NOMO-1 treated with DMSO at 0.1 percent for 48 hours (cell line): Measurements from ENCODE around the gene TEX35.
"Not testable (repeated sequence)": the region's sequence is repeated elsewhere in the genome, so short reads cannot be mapped to it uniquely, and the experiment has no call there.

Experiments used
- DNase-seq: peaks from one replicate; lab custom pipeline; 2025; ENCODE audit not compliant: unreplicated experiment; lab: John Stamatoyannopoulos, UW

Gene TEX35

GRCh38 chr1:178493301-178493741 lies 19.6 kb upstream of the TEX35 start:
- no peak for DNase-seq

GRCh38 chr1:178494569-178494971 lies 18.3 kb upstream of the TEX35 start:
- no peak for DNase-seq

- no peak for DNase-seq
Observed at GRCh38 chr1:178495158-178495557, 17.8 kb upstream of the TEX35 start.

- no peak for DNase-seq
Observed at GRCh38 chr1:178495741-178496409, 17.0 kb upstream of the TEX35 start.

GRCh38 chr1:178496410-178497135 lies 16.3 kb upstream of the TEX35 start, which contains the start of gene CLEC20A:
CLEC20A (minus strand) TSS chr1:178496964; CDS start chr1:178496939, 25 bp downstream.
- no peak for DNase-seq

- no peak for DNase-seq
Observed at GRCh38 chr1:178497903-178498478, 14.9 kb upstream of the TEX35 start.

GRCh38 chr1:178498896-178499675 lies 13.8 kb upstream of the TEX35 start:
- no peak for DNase-seq

GRCh38 chr1:178500091-178500770 lies 12.7 kb upstream of the TEX35 start:
- DNase-seq = no peak

GRCh38 chr1:178500936-178501554 lies 11.9 kb upstream of the TEX35 start:
- DNase-seq = no peak

- DNase-seq = peak; percentile 59
Observed at GRCh38 chr1:178501705-178502329, 11.1 kb upstream of the TEX35 start.

- no peak for DNase-seq
Observed at GRCh38 chr1:178502330-178502714, 10.6 kb upstream of the TEX35 start.

GRCh38 chr1:178502856-178503255 lies 10.1 kb upstream of the TEX35 start:
- no peak for DNase-seq

GRCh38 chr1:178503316-178503715 lies 9.6 kb upstream of the TEX35 start:
- not testable (repeated sequence) for DNase-seq

- no peak for DNase-seq
Observed at GRCh38 chr1:178503849-178504248, 9.1 kb upstream of the TEX35 start.

GRCh38 chr1:178504286-178504685 lies 8.6 kb upstream of the TEX35 start:
- no peak for DNase-seq

GRCh38 chr1:178506177-178506576 lies 6.7 kb upstream of the TEX35 start:
- DNase-seq = no peak

GRCh38 chr1:178506669-178507068 lies 6.2 kb upstream of the TEX35 start:
- DNase-seq = no peak

- no peak for DNase-seq
Observed at GRCh38 chr1:178509414-178510007, 3.4 kb upstream of the TEX35 start.

GRCh38 chr1:178510155-178510554 lies 2.8 kb upstream of the TEX35 start:
- DNase-seq = no peak
